Measurements from ENCODE around the gene PHYHIPL. TPM values are rescaled to one million over a fixed set of nuclear protein-coding genes. Genes with fewer than 3 reads are reported as not detected.

The PHYHIPL gene
- total and polyA plus RNA-seq, 2 of the 4 experiments (the other 2 are of a cell fraction), result not detected

GRCh38 chr10:59285073-59285472 lies 108.6 kb downstream of the PHYHIPL start:
- Histone ChIP-seq H2BK120ac (ENCODE audit: low read depth, low read length) (no peak overlapping the region), H3K27ac (ENCODE audit: insufficient read depth, low read length) (no peak overlapping the region), H3K14ac (replicated peaks; ENCODE audit: low read depth, low read length) (no peak overlapping the region), H3K4me2 (ENCODE audit: low read depth, low read length) (no peak overlapping the region), H3K9ac (ENCODE audit: low read depth, low read length) (no peak overlapping the region), H2BK15ac (ENCODE audit: low read depth, low read length) (no peak overlapping the region), H3K9me3 (ENCODE audit: control insufficient read depth, insufficient read depth, low read length) (no peaks in the 10 kb centered on the region), H4K91ac (ENCODE audit: insufficient read depth, low read depth, low read length) (no peak overlapping the region), H4K8ac (ENCODE audit: low read depth in 2 of 2, low read length in 2 of 2) (no peak overlapping the region), H2AK5ac (ENCODE audit: low read depth, low read length) (no peak overlapping the region), H2AFZ (replicated peaks; ENCODE audit: low read length, poor library complexity) (no peak overlapping the region), H3K79me1 (ENCODE audit: low read depth in 1 of 2, low read length in 2 of 2) (no peaks in the 10 kb centered on the region), H2BK20ac (ENCODE audit: low read depth, low read length) (no peak overlapping the region), H3K36me3 (ENCODE audit: control insufficient read depth, insufficient read depth, low read length) (no peaks in the 10 kb centered on the region), H4K5ac (ENCODE audit: low read depth, low read length) (no peak overlapping the region), H4K20me1 (ENCODE audit: insufficient read depth, low read length) (no peaks in the 10 kb centered on the region), H3K27me3 (ENCODE audit: control insufficient read depth, insufficient read depth, low read length) (no peaks in the 10 kb centered on the region), H3K4ac (ENCODE audit: low read depth, low read length) (no peak overlapping the region), H3K9me1 (ENCODE audit: insufficient read depth, low read length) (no peaks in the 10 kb centered on the region), H3K23ac (ENCODE audit: low read depth, low read length) (no peak overlapping the region), H3K56ac (ENCODE audit: extremely low read depth, insufficient read depth, low read length) (no peak overlapping the region), H2AK9ac (replicated peaks; ENCODE audit: low read depth, low read length, poor library complexity) (no peak overlapping the region), H2BK5ac (ENCODE audit: low read depth, low read length, poor library complexity, severe bottlenecking) (no peak overlapping the region), H3K4me3 (ENCODE audit: insufficient read depth, low read depth, low read length) (no peak overlapping the region), H3K4me1 (ENCODE audit: control insufficient read depth, insufficient read depth, low read length) (no peaks in the 10 kb centered on the region), H3K18ac (ENCODE audit: low read depth, low read length) (no peak overlapping the region)
- WGBS, 2 experiments (ENCODE audit: extremely low coverage in 2 of 2, insufficient read length in 1 of 2), result no CpG with 5 or more reads among the region's 4 CpGs
- no TSS peak for BruUV-seq (replicated peaks)
- DNase-seq, result no peak
- in situ Hi-C loops (cut with MboI; ENCODE audit: low sequenced_read_pairs) (no loop called here), dilution Hi-C loops (cut with HindIII; ENCODE audit: low sequenced_read_pairs, unreplicated experiment) (no loop called here), intact Hi-C loops (cut with micrococcal nuclease) (no loop called here)
- TF ChIP-seq MAZ (IDR thresholded peaks at IDR 0.05; ENCODE audit: borderline replicate concordance, low read depth, low read length) (no peak), BHLHE40 (IDR thresholded peaks at IDR 0.05; ENCODE audit: low read depth, low read length) (no peak), POLR2A (IDR thresholded peaks at IDR 0.05; ENCODE audit: low read depth, low read length) (no peak), SMC3 (IDR thresholded peaks at IDR 0.05; ENCODE audit: low read depth, low read length) (no peak), CEBPB (IDR thresholded peaks at IDR 0.05; ENCODE audit: low read depth, low read length) (no peak)
- TF ChIP-seq, protein P1, sequence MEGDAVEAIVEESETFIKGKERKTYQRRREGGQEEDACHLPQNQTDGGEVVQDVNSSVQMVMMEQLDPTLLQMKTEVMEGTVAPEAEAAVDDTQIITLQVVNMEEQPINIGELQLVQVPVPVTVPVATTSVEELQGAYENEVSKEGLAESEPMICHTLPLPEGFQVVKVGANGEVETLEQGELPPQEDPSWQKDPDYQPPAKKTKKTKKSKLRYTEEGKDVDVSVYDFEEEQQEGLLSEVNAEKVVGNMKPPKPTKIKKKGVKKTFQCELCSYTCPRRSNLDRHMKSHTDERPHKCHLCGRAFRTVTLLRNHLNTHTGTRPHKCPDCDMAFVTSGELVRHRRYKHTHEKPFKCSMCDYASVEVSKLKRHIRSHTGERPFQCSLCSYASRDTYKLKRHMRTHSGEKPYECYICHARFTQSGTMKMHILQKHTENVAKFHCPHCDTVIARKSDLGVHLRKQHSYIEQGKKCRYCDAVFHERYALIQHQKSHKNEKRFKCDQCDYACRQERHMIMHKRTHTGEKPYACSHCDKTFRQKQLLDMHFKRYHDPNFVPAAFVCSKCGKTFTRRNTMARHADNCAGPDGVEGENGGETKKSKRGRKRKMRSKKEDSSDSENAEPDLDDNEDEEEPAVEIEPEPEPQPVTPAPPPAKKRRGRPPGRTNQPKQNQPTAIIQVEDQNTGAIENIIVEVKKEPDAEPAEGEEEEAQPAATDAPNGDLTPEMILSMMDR (conservative IDR thresholded peaks at IDR 0.05; ENCODE audit: low read depth, low read length), result no peak
- CTCF ChIA-PET, result no interaction called here
- ATAC-seq (ENCODE audit: low read depth), result no peak
- POLR2A ChIA-PET (ENCODE audit: unreplicated experiment), result no interaction called here
